H9 (cell line): ENCODE measurements around the gene DSN1. TPM values are rescaled to one million over a fixed set of nuclear protein-coding genes. Genes with fewer than 3 reads are reported as not detected.

Experiments
- DNase-seq: peaks from one replicate; pipeline ENCODE4 v3.0.0-alpha.2; 2017
- H2AFZ ChIP-seq: one replicate; pipeline ENCODE4 v1.6.1; 2013; ENCODE audit warnings: mild to moderate bottlenecking, low read length, control low read depth, moderate library complexity
- H2AK5ac ChIP-seq: 2 replicates; pipeline ENCODE4 v1.6.1; 2013; ENCODE audit warnings: low read length, control low read depth, mixed read lengths; ENCODE audit not compliant: insufficient read length
- H2BK120ac ChIP-seq: one replicate; pipeline ENCODE4 v1.6.1; 2013; ENCODE audit warnings: low read depth, mild to moderate bottlenecking, low read length, control low read depth, inconsistent platforms; ENCODE audit not compliant: poor library complexity, severe bottlenecking
- H2BK12ac ChIP-seq: 2 replicates; pipeline ENCODE4 v1.6.1; 2013; ENCODE audit warnings: low read length, control low read depth, mixed read lengths, low read depth; ENCODE audit not compliant: insufficient read length
- H2BK15ac ChIP-seq: 2 replicates; pipeline ENCODE4 v1.6.1; 2013; ENCODE audit warnings: low read depth, low read length, control low read depth
- H2BK20ac ChIP-seq: one replicate; pipeline ENCODE4 v1.6.1; 2013; ENCODE audit warnings: low read depth, mild to moderate bottlenecking, low read length, control low read depth, inconsistent platforms; ENCODE audit not compliant: poor library complexity, severe bottlenecking
- H2BK5ac ChIP-seq: 2 replicates; pipeline ENCODE4 v1.6.1; 2013; ENCODE audit warnings: low read length, control low read depth, mixed read lengths; ENCODE audit not compliant: insufficient read length
- H3K14ac ChIP-seq: 2 replicates; pipeline ENCODE4 v1.6.1; 2013; ENCODE audit warnings: low read length, control low read depth; ENCODE audit not compliant: insufficient read depth
- H3K18ac ChIP-seq: 2 replicates; pipeline ENCODE4 v1.6.1; 2013; ENCODE audit warnings: low read depth, mild to moderate bottlenecking, mixed read lengths, low read length, control low read depth; ENCODE audit not compliant: insufficient read length
- H3K23ac ChIP-seq: 2 replicates; pipeline ENCODE4 v1.6.1; 2013; ENCODE audit warnings: low read length, control low read depth, mixed read lengths, low read depth; ENCODE audit not compliant: insufficient read length
- H3K23me2 ChIP-seq: 2 replicates; pipeline ENCODE4 v1.6.1; 2013; ENCODE audit warnings: low read depth, mild to moderate bottlenecking, mixed read lengths, low read length, control low read depth; ENCODE audit not compliant: insufficient read length, poor library complexity, severe bottlenecking
- H3K27ac ChIP-seq: 2 replicates; pipeline ENCODE4 v1.5.1; 2013; ENCODE audit warnings: low read length, control low read depth, mixed read lengths, low read depth; ENCODE audit not compliant: insufficient read length
- H3K27me3 ChIP-seq: 2 replicates; pipeline ENCODE4 v1.6.1; 2013; ENCODE audit warnings: low read length, control low read depth, inconsistent platforms; ENCODE audit not compliant: insufficient read depth
- H3K4ac ChIP-seq: 2 replicates; pipeline ENCODE4 v1.6.1; 2013; ENCODE audit warnings: low read depth, mild to moderate bottlenecking, control low read depth, inconsistent platforms, low read length, moderate library complexity
- H3K4me1 ChIP-seq: 2 replicates; pipeline ENCODE4 v1.6.1; 2013; ENCODE audit warnings: low read length, control low read depth, inconsistent platforms; ENCODE audit not compliant: insufficient read depth
- H3K4me2 ChIP-seq: 2 replicates; pipeline ENCODE4 v1.6.1; 2013; ENCODE audit warnings: low read length, control low read depth, mixed read lengths; ENCODE audit not compliant: insufficient read length, insufficient read depth
- H3K56ac ChIP-seq: 2 replicates; pipeline ENCODE4 v1.6.1; 2013; ENCODE audit warnings: low read depth, mild to moderate bottlenecking, mixed read lengths, low read length, control low read depth; ENCODE audit not compliant: insufficient read length
- H3K79me1 ChIP-seq: 2 replicates; pipeline ENCODE4 v1.6.1; 2013; ENCODE audit warnings: low read depth, mild to moderate bottlenecking, moderate library complexity, low read length, control low read depth, inconsistent platforms; ENCODE audit not compliant: insufficient read depth, poor library complexity, severe bottlenecking
- H3K79me2 ChIP-seq: 2 replicates; pipeline ENCODE4 v1.6.1; 2013; ENCODE audit warnings: low read length, control low read depth, inconsistent platforms; ENCODE audit not compliant: insufficient read depth
- H3K9ac ChIP-seq: 2 replicates; pipeline ENCODE4 v1.6.1; 2013; ENCODE audit warnings: low read length, control low read depth, mixed read lengths; ENCODE audit not compliant: insufficient read length; ENCODE audit errors: extremely low read depth
- H3K9me3 ChIP-seq: one replicate; pipeline ENCODE4 v1.6.1; 2013; ENCODE audit warnings: low read depth, low read length, inconsistent platforms; ENCODE audit not compliant: control insufficient read depth
- H3T11ph ChIP-seq: one replicate; pipeline ENCODE4 v1.6.1; 2013; ENCODE audit warnings: mild to moderate bottlenecking, low read length, control low read depth, inconsistent platforms
- H4K20me1 ChIP-seq: one replicate; pipeline ENCODE4 v1.6.1; 2013; ENCODE audit not compliant: control insufficient read depth, insufficient read length, insufficient read depth
- H4K5ac ChIP-seq: 2 replicates; pipeline ENCODE4 v1.6.1; 2013; ENCODE audit warnings: low read depth, mild to moderate bottlenecking, mixed read lengths, low read length, control low read depth; ENCODE audit not compliant: insufficient read length
- H4K8ac ChIP-seq: replicated peaks from 2 replicates; pipeline ENCODE4 v1.6.1; 2013; ENCODE audit warnings: low read length, control low read depth, mixed read lengths, low read depth; ENCODE audit not compliant: insufficient read length
- H4K91ac ChIP-seq: 2 replicates; pipeline ENCODE4 v1.6.1; 2013; ENCODE audit warnings: low read depth, mild to moderate bottlenecking, moderate library complexity, mixed read lengths, low read length, control low read depth; ENCODE audit not compliant: insufficient read length
- H3K27ac Mint-ChIP-seq, 3 experiments: 2 replicates in 2 of 3; 3 replicates in 1 of 3; pipeline ENCODE4 v1.8.0; 2020 to 2021; ENCODE audit warnings: mixed read lengths in 3 of 3, mild to moderate bottlenecking in 1 of 3, moderate library complexity in 1 of 3
- H3K27me3 Mint-ChIP-seq: 2 replicates; pipeline ENCODE4 v1.8.0; 2021; ENCODE audit warnings: low read depth, mild to moderate bottlenecking, moderate library complexity, mixed read lengths
- H3K36me3 Mint-ChIP-seq, 3 experiments: 2 replicates in 2 of 3; 3 replicates in 1 of 3; pipeline ENCODE4 v1.8.0; 2020 to 2021; ENCODE audit warnings: low read depth in 3 of 3, mixed read lengths in 3 of 3; ENCODE audit not compliant: insufficient read depth in 1 of 3
- H3K4me1 Mint-ChIP-seq, 2 experiments: 2 replicates each; pipeline ENCODE4 v1.8.0; 2020; ENCODE audit warnings: mixed read lengths in 2 of 2
- H3K4me3 Mint-ChIP-seq, 2 experiments: 2 replicates in 1 of 2; 3 replicates in 1 of 2; pipeline ENCODE4 v1.8.0; 2020 to 2021; ENCODE audit warnings: mild to moderate bottlenecking in 2 of 2, mixed read lengths in 2 of 2, moderate library complexity in 1 of 2
- H3K9me3 Mint-ChIP-seq, 2 experiments: 2 replicates in 1 of 2; 3 replicates in 1 of 2; pipeline ENCODE4 v1.8.0; 2020; ENCODE audit warnings: mild to moderate bottlenecking in 2 of 2, mixed read lengths in 2 of 2, moderate library complexity in 1 of 2
- CTCF ChIP-seq: fragments of 200-600 bp; sonication (generic); conservative IDR thresholded peaks from 3 replicates; pipeline ENCODE4 v1.8.0; 2021; ENCODE audit warnings: antibody characterized with exemption, mild to moderate bottlenecking
- WGBS: extraction: QIAGEN DNeasy Blood & Tissue Kit; methylation state at CpG from one replicate; pipeline ENCODE4 v1.1.7; 2013; ENCODE audit warnings: missing lambda C conversion rate, low lambda C conversion rate, mixed read lengths; ENCODE audit not compliant: insufficient read length; ENCODE audit errors: extremely low coverage; 5-methylcytosine and 5-hydroxymethylcytosine counted together
- total RNA-seq: library from RNA; stranded (reverse); gene quantifications from 2 replicates; pipeline ENCODE4 v1.2.1, GENCODE V29; 2021

DSN1 gene
- total RNA-seq, 1 experiment from 2014 or later: 22.8 TPM

- Histone ChIP-seq H4K20me1 (no peaks in the 10 kb centered on the region), H3K79me2 (no peaks in the 10 kb centered on the region), H3K14ac (no peak overlapping the region), H4K8ac (no peak overlapping the region), H3K27ac (no peak overlapping the region), H3K56ac (no peak overlapping the region), H2BK12ac (no peak overlapping the region), H2AK5ac (no peak overlapping the region), H4K91ac (no peak overlapping the region), H3K9me3 (no peaks in the 10 kb centered on the region), H3K4me2 (no peak overlapping the region), H2BK5ac (no peak overlapping the region), H2BK15ac (no peak overlapping the region), H2BK20ac (no peak overlapping the region), H3K9ac (no peak overlapping the region), H3K79me1 (no peaks in the 10 kb centered on the region), H3K23ac (no peak overlapping the region), H2AFZ (no peak overlapping the region), H4K5ac (no peak overlapping the region), H3K27me3 (no peaks in the 10 kb centered on the region), H3K18ac (no peak overlapping the region), H3K4ac (no peak overlapping the region), H3T11ph (no peak overlapping the region), H2BK120ac (no peak overlapping the region), H3K4me1 (no peaks in the 10 kb centered on the region), H3K23me2 (no peaks in the 10 kb centered on the region)
- Mint-ChIP-seq H3K9me3 (no peaks in the 10 kb centered on the region), H3K36me3 (peaks cover 16 to 79% (median 76%) of the 10 kb centered on the region in 3 experiments; a peak in 6 of 7 replicates), H3K4me1 (0 out of 4 replicates have a peak, but pooled peaks cover 0 to 2% of the 10 kb centered on the region in 2 experiments), H3K27me3 (no peaks in the 10 kb centered on the region), H3K27ac (no peak overlapping the region), H3K4me3 (no peak overlapping the region)
- DNase-seq: no peak
- TF ChIP-seq CTCF: no peak
- no CpG with 5 or more reads among the region's 5 CpGs for WGBS
Measured at GRCh38 chr20:36806049-36806448, 32.5 kb upstream of the DSN1 start.
